ENCODE results near the gene PDE11A.

DNA sequence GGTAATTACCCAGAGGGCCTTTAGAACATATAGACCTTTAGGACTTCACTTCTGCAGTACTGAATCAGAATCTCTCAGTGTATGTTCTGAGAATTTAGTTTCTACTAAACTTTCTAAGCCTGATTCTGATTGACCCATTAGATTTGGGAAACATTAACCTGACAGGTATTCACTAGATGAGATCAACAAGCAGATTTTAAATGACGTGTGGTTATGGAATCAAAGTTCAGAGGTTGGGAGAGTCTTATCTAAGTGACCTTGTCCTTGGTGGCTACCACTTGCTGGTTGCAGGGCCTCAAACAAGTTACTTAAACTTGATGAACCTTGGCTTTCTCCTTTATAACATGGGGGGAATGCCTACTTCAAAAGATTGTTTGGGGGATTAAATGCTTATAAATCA is 198.7 kb downstream of the PDE11A start:
- TF ChIP-seq POLR2A (IDR thresholded peaks at IDR 0.05): no peak
- TF ChIP-seq, protein P1, sequence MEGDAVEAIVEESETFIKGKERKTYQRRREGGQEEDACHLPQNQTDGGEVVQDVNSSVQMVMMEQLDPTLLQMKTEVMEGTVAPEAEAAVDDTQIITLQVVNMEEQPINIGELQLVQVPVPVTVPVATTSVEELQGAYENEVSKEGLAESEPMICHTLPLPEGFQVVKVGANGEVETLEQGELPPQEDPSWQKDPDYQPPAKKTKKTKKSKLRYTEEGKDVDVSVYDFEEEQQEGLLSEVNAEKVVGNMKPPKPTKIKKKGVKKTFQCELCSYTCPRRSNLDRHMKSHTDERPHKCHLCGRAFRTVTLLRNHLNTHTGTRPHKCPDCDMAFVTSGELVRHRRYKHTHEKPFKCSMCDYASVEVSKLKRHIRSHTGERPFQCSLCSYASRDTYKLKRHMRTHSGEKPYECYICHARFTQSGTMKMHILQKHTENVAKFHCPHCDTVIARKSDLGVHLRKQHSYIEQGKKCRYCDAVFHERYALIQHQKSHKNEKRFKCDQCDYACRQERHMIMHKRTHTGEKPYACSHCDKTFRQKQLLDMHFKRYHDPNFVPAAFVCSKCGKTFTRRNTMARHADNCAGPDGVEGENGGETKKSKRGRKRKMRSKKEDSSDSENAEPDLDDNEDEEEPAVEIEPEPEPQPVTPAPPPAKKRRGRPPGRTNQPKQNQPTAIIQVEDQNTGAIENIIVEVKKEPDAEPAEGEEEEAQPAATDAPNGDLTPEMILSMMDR (IDR thresholded peaks at IDR 0.05): no peak

Data from esophagus squamous epithelium (tissue), 4 donors.